Right lobe of liver (tissue), 6 donors: ENCODE measurements around the gene ZNF598. TPM values are rescaled to one million over a fixed set of nuclear protein-coding genes. Genes with fewer than 3 reads are reported as not detected.
"Not testable (repeated sequence)": the region's sequence is repeated elsewhere in the genome, so short reads cannot be mapped to it uniquely, and the experiment has no call there.

ENCODE experiments used
- ATAC-seq, 4 donors: fragments of 200-7000 bp; cut with Tn5 transposase; one replicate each; pipeline ENCODE4 v1.9.1; 2020; ENCODE audit warnings: mild to moderate bottlenecking in 4 of 4, moderate library complexity in 4 of 4
- DNase-seq, 3 donors: peaks; one replicate each; pipeline ENCODE4 v3.0.0-alpha.2; 2020
- H3K27ac ChIP-seq, 3 donors: fragments of 200-600 bp; one replicate each; pipeline ENCODE4 v1.8.0; 2022
- H3K27me3 ChIP-seq, 2 donors: fragments of 200-600 bp; one replicate each; pipeline ENCODE4 v1.8.0; 2022
- H3K36me3 ChIP-seq, 4 donors: fragments of 200-600 bp; sonication (generic) in 1 of 4; one replicate each; pipeline versions ENCODE4 v1.5.1 to v1.8.0; 2017 to 2022; ENCODE audit warnings: control low read depth in 1 of 4
- H3K4me1 ChIP-seq, 4 donors: fragments of 200-600 bp; sonication (generic) in 1 of 4; one replicate each; pipeline versions ENCODE4 v1.5.1 to v1.8.0; 2017 to 2022; ENCODE audit warnings: control low read depth in 1 of 4
- H3K4me3 ChIP-seq, 3 donors: fragments of 200-600 bp; one replicate each; pipeline ENCODE4 v1.8.0; 2022
- H3K9me3 ChIP-seq, 4 donors: fragments of 200-600 bp; sonication (generic) in 1 of 4; one replicate each; pipeline versions ENCODE4 v1.5.1 to v1.8.0; 2017 to 2022; ENCODE audit warnings: control low read depth in 1 of 4
- CTCF ChIP-seq, 4 donors: fragments of 200-600 bp in 3 of 4; fragments of 450-650 bp in 1 of 4; IDR thresholded peaks; one replicate each; pipeline versions ENCODE4 v1.5.1 to v1.8.0; 2016 to 2022; ENCODE audit warnings: antibody characterized with exemption in 4 of 4, mild to moderate bottlenecking in 2 of 4
- POLR2A ChIP-seq: fragments of 450-650 bp; IDR thresholded peaks from one replicate; pipeline ENCODE4 v1.6.1; 2017; ENCODE audit warnings: antibody characterized with exemption, mild to moderate bottlenecking
- WGBS: methylation state at CpG from one replicate; pipeline ENCODE4 v1.1.6; 2018; ENCODE audit warnings: low coverage, low lambda C conversion rate; ENCODE audit not compliant: insufficient coverage; ENCODE audit errors: missing lambda C conversion rate; 5-methylcytosine and 5-hydroxymethylcytosine counted together
- intact Hi-C, 2 donors: fragments of 100-400 bp; cut with DNase I; formaldehyde crosslinking; loops; one replicate each; pipeline versions ENCODE4 v1.11.2 to v1.14.1; 2022
- total RNA-seq, 6 experiments: library from RNA; depleted of rRNA in 2 of 6; stranded (reverse); fragments of >200 nt in 2 of 6; fragmentation: NEBNext Ultra II Directional in 3 of 6; extraction: Animal tissue kit (Norgen Biotek cat#: 25700) in 3 of 6; gene quantifications; one replicate each; pipeline versions ENCODE4 v1.1.0 to v1.2.4, GENCODE V29; 2016 to 2023
- donor health status: DM: no; HTN: yes; CAD: no.
- donor health status: DM: no; HTN: no; CAD: no.
- donor health status: DM: no; HTN: no; CAD: no.
- donor health status: DM: no; HTN: yes; CAD: no.
- donor health status: DM: no; HTN: yes; CAD: no.

ZNF598 gene
- total RNA-seq, 6 experiments from 2014 or later, result 21.6 to 46.4 (median 25.0) TPM

GRCh38 chr16:2036200-2036966, 26.8 kb upstream of the ZNF598 start:
- Histone ChIP-seq H3K9me3 (no peaks in the 10 kb centered on the region), H3K4me3 (peak overlapping the region; percentile 39 to 81 (median 74)), H3K27me3 (no peaks in the 10 kb centered on the region), H3K36me3 (peaks cover 0 to 6% (median 3%) of the 10 kb centered on the region in 4 donors), H3K27ac (peak overlapping the region; percentile 86 to 96 (median 87)), H3K4me1 (peaks cover 1 to 58% (median 23%) of the 10 kb centered on the region in 4 donors)
- WGBS, result 27% methylated on average over 2 of the region's 47 CpGs
- ATAC-seq (no peak), DNase-seq (peak in 2 of 3 donors; percentile 69 to 72)
- TF ChIP-seq CTCF (IDR thresholded peaks at IDR 0.05) (peak in 2 of 4 donors; percentile 6 to 16), POLR2A (no peak)
- intact Hi-C loops, result loop anchor here in 1 of 2 donors (5.0 kb wide), 1 partner anchor 116 kb away; no protein-coding TSS in a partner anchor

GRCh38 chr16:2035431-2036199, 26.0 kb upstream of the ZNF598 start:
- H3K36me3 ChIP-seq, result peaks cover 0 to 11% (median 3%) of the 10 kb centered on the region in 4 donors

GRCh38 chr16:2034696-2035430, 25.2 kb upstream of the ZNF598 start:
- 10% methylated on average over 8 of the region's 17 CpGs for WGBS
- no peaks in the 10 kb centered on the region for H3K9me3 ChIP-seq
- H3K4me1 ChIP-seq, result peaks cover 0 to 49% (median 17%) of the 10 kb centered on the region in 4 donors
- H3K27me3 ChIP-seq, result no peaks in the 10 kb centered on the region
- no peak for ATAC-seq
- DNase-seq, result peak in 2 of 3 donors; percentile 73
- H3K4me3 ChIP-seq, result peak overlapping the region; percentile 39 to 81 (median 74)
- intact Hi-C loops, result loop anchor here in 1 of 2 donors (5.0 kb wide), 1 partner anchor 117 kb away; no protein-coding TSS in a partner anchor
- TF ChIP-seq CTCF (IDR thresholded peaks at IDR 0.05), result no peak
- TF ChIP-seq POLR2A, result no peak
- peaks cover 0 to 16% (median 3%) of the 10 kb centered on the region in 4 donors for H3K36me3 ChIP-seq
- H3K27ac ChIP-seq, result peak overlapping the region; percentile 86 to 96 (median 87)

More at GRCh38 chr16:2035431-2036199, 26.0 kb upstream of the ZNF598 start:
- intact Hi-C loops, result loop anchor here in 1 of 2 donors (5.0 kb wide), 1 partner anchor 117 kb away; no protein-coding TSS in a partner anchor
- Histone ChIP-seq H3K4me3 (peak overlapping the region; percentile 39 to 81 (median 74)), H3K27me3 (no peaks in the 10 kb centered on the region), H3K4me1 (peaks cover 0 to 50% (median 17%) of the 10 kb centered on the region in 4 donors), H3K27ac (peak overlapping the region; percentile 86 to 96 (median 87)), H3K9me3 (no peaks in the 10 kb centered on the region)
- peak; percentile 85 to 92 (median 91) for DNase-seq
- 11% methylated on average over 10 of the region's 34 CpGs for WGBS
- TF ChIP-seq CTCF (IDR thresholded peaks at IDR 0.05) (peak in 1 of 4 donors; percentile 12), POLR2A (peak; percentile 76)
- ATAC-seq, result peak; percentile 29 to 50 (median 44)

GRCh38 chr16:2033909-2034695, 24.5 kb upstream of the ZNF598 start:
- H3K27me3 ChIP-seq, intact Hi-C loops, H3K9me3 ChIP-seq: not testable (repeated sequence)
- DNase-seq (peak in 2 of 3 donors; percentile 68 to 79), ATAC-seq (peak in 2 of 4 donors; percentile 0 to 1)
- H3K4me3 ChIP-seq, result peak overlapping the region; percentile 43 to 81 (median 47)
- H3K27ac ChIP-seq, result peak overlapping the region; percentile 84 to 96 (median 86)
- peaks cover 0 to 55% (median 19%) of the 10 kb centered on the region in 4 donors for H3K4me1 ChIP-seq
- H3K36me3 ChIP-seq, result peaks cover 0 to 21% (median 3%) of the 10 kb centered on the region in 4 donors
- 66% methylated on average over 3 of the region's 32 CpGs for WGBS
